HG03342 (cell line): Measurements from ENCODE around the gene NHERF1.

Source experiments
- ATAC-seq: cut with Tn5 transposase; IDR thresholded peaks from one replicate; pipeline ENCODE4 v1.9.1; 2021; ENCODE audit warnings: mild to moderate bottlenecking, moderate library complexity; ENCODE audit not compliant: unreplicated experiment

NHERF1 gene

GRCh38 chr17:74748279-74748528 lies 224 bp upstream of the NHERF1 start:
- ATAC-seq: no peak

GRCh38 chr17:74749279-74750038 lies 1.0 kb downstream of the NHERF1 start:
- no peak for ATAC-seq

GRCh38 chr17:74750039-74750326 lies 1.6 kb downstream of the NHERF1 start:
- ATAC-seq: no peak

GRCh38 chr17:74750327-74751069 lies 2.1 kb downstream of the NHERF1 start:
- no peak for ATAC-seq

DNA sequence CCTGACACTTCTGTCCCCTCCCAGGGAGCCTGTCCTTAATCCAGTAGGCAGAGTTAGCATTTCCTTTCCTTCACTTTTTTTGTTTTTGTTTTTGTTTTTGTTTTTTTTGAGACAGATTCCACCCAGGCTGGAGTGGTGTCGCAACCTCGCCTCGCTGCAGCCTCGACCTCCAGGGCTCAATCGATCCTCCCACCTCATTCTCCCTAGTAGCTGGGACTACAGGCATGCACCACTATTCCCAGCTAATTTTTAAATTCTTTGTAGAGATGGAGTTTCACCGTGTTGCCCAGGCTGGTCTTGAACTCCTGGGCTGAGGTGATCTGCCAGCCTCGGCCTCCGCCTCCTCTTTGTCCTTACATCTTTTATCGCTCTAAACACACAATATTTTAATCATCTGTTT lies 4.0 kb downstream of the NHERF1 start:
- no peak for ATAC-seq

GRCh38 chr17:74752822-74753401 lies 4.5 kb downstream of the NHERF1 start:
- ATAC-seq: no peak

- ATAC-seq: no peak
These were observed 6.4 kb downstream of the NHERF1 start for GRCh38 chr17:74754832-74755231.

GRCh38 chr17:74755533-74755932 lies 7.1 kb downstream of the NHERF1 start:
- ATAC-seq: no peak

DNA sequence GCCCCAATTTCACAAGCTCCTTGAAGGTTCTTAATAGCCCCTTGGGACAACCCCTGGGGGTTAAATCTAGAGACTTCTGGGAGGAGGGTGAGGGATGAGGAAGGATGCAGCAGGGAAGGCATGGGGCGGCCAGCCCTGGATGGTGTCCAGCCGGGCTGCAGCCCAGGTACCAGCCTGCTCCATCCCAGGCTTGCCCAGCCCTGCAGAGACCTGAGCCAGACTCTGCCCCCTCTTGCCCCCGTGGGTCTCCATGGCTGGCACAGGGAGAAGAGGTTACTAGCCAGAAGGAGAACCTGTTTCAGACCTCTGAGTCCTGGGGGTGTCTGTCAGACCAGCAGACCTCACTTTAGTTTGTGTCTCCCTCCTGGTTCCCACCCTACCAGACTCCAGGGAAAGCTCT lies 8.5 kb downstream of the NHERF1 start:
- no peak for ATAC-seq

- no peak for ATAC-seq
These were observed 9.1 kb downstream of the NHERF1 start for GRCh38 chr17:74757502-74757901.

- no peak for ATAC-seq
These were observed 9.8 kb downstream of the NHERF1 start for GRCh38 chr17:74757931-74758847.

DNA sequence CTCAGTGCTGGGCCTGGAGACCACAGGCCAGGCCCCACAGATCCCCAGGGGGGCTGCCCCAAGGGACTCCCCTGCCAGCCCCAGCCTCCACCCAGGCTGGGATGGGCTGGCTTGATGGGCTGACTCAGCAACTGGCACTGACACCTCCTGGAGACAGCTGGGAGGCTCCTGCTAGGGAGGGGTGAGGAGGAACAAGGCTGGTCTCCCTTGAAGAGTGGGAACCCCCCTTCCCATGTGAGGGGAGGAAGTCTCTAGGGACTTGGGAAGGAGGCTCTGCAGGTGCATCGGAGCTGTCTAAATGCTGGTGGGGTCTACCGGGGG lies 10.4 kb downstream of the NHERF1 start:
- no peak for ATAC-seq

GRCh38 chr17:74759243-74759801 lies 10.9 kb downstream of the NHERF1 start:
- peak; percentile 73 for ATAC-seq

- ATAC-seq: no peak
These were observed 11.5 kb downstream of the NHERF1 start for GRCh38 chr17:74759941-74760340.

GRCh38 chr17:74760404-74761105 lies 12.1 kb downstream of the NHERF1 start:
- ATAC-seq: no peak

DNA sequence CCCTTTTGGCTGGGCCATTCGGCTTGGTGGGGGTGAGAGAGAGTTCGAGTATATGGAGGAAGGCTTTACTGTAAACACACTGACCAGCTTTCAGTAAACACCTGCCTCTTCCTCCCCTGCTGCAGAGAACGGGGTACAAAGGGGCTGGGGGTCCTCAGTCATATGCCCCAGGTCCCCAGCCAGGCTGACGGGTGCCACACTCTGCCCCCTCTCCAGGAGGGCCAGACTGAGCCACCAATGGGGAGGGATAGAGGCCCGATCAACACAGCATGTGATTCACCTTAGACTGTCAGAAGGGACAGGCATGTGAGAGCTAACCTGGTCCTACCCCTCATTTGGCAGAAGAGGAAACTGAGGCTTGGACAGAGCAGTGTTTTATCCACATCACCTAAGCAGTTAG lies 13.0 kb downstream of the NHERF1 start:
- ATAC-seq: no peak

- no peak for ATAC-seq
These were observed 13.5 kb downstream of the NHERF1 start for GRCh38 chr17:74761931-74762330.

DNA sequence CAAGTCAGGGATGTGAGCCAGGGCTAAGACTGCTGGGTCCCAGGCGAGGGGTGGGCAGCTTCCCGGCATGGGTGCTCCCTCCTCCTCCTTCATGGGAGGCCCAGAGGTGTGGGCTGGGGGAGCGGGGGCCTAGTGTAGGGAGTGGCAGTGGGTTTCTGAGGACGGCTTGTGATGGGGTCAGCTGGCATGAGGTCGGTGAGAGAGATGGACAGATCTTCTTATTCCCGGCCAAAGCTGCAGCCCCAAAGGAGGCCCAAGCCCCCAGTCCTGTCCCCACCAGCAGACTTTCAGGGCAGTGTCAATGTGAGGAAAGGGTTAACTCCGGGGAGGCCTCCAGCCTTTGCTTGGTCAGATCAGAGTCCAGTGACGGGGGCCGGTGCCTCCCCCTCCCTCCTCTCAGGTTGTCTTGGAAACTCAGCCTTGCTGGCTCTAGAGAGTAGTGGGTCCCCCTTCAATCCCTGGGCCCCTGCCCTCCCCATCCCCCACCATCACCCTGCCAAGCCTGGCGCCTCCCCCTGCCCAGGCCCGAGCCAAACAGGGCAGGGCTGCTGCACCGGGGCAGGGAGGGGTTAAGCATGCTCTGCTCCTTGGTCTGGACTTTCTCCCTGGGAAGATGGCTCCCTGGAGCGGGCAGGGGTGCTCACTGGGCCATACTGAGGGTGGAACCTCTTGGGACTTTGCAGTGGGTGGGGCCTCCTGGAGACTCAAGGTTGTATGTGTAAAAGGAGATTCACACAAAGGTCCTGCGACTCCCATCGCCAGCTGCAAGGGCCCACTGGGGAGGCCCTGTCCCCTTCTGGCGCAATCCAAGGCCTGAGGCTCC lies 15.3 kb downstream of the NHERF1 start:
- no peak for ATAC-seq

GRCh38 chr17:74764751-74765286 lies 16.4 kb downstream of the NHERF1 start:
- no peak for ATAC-seq

- ATAC-seq: no peak
These were observed 18.0 kb downstream of the NHERF1 start for GRCh38 chr17:74766413-74766812.
